ENCODE data around the gene OTUD7B. TPM values are rescaled to one million over a fixed set of nuclear protein-coding genes. Genes with fewer than 3 reads are reported as not detected.

Gene OTUD7B
- total RNA-seq, 2 donors from 2014 or later: 5.9 to 10.5 TPM

DNA sequence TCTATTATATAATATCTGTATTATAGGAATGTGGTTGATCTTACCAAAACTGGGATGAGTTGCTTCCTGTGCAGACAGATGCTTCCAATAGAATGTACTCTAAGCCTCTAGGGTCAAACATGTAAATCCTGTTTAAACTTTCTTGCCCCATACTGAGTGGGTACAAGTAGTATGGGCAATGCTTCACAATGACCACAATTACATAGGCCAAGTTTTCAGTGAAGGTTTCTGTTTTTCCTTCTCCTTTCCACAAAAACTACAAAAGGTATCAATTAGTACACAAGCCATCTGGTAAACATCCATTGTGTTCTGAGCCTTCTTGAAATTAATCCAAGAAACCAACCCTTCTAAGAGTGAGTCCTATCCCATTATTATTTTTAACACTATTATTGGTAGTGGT lies 16.8 kb downstream of the OTUD7B start:
- no peak for DNase-seq
- no peak for ATAC-seq
- Mint-ChIP-seq H3K36me3 (ENCODE audit: low read depth) (no peaks in the 10 kb centered on the region), H3K4me1 (peaks cover 17% of the 10 kb centered on the region), H3K27ac (no peak overlapping the region), H3K4me3 (no peak overlapping the region), H3K27me3 (no peaks in the 10 kb centered on the region)
- no peaks in the 10 kb centered on the region for H3K9me3 ChIP-seq (ENCODE audit: control insufficient read depth, low read length, poor library complexity, severe bottlenecking)

DNA sequence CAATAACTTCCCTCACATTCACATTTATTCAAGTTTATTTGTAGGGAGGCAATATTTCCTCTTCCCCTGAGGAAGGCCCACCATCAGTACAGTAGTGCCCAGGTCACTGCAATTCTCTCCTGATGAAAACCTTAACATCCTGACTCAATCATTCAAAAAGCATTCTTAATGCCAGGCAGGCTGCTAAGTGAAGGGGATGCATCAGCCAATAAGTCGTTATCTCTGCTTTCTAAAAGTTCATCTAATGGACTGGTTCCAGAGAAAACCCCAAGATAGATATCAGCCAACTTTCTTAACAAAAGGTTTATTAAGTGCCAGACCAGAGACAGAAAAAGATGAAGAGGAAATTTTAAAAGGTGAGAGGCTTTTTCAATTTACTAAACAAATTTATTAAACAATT lies 17.3 kb downstream of the OTUD7B start:
- Mint-ChIP-seq H3K27ac (no peak overlapping the region), H3K36me3 (ENCODE audit: low read depth) (no peaks in the 10 kb centered on the region), H3K4me3 (no peak overlapping the region), H3K27me3 (no peaks in the 10 kb centered on the region), H3K4me1 (peaks cover 14% of the 10 kb centered on the region)
- ATAC-seq (no peak), DNase-seq (no peak)
- no peaks in the 10 kb centered on the region for H3K9me3 ChIP-seq (ENCODE audit: control insufficient read depth, low read length, poor library complexity, severe bottlenecking)

GRCh38 chr1:149987297-149987595 lies 23.3 kb downstream of the OTUD7B start:
- Mint-ChIP-seq H3K4me1 (peaks cover 19% of the 10 kb centered on the region), H3K27me3 (no peaks in the 10 kb centered on the region), H3K36me3 (ENCODE audit: low read depth) (peaks cover 16% of the 10 kb centered on the region), H3K27ac (no peak overlapping the region), H3K4me3 (no peak overlapping the region)
- no peaks in the 10 kb centered on the region for H3K9me3 ChIP-seq (ENCODE audit: control insufficient read depth, low read length, poor library complexity, severe bottlenecking)
- ATAC-seq (no peak), DNase-seq (no peak)

DNA sequence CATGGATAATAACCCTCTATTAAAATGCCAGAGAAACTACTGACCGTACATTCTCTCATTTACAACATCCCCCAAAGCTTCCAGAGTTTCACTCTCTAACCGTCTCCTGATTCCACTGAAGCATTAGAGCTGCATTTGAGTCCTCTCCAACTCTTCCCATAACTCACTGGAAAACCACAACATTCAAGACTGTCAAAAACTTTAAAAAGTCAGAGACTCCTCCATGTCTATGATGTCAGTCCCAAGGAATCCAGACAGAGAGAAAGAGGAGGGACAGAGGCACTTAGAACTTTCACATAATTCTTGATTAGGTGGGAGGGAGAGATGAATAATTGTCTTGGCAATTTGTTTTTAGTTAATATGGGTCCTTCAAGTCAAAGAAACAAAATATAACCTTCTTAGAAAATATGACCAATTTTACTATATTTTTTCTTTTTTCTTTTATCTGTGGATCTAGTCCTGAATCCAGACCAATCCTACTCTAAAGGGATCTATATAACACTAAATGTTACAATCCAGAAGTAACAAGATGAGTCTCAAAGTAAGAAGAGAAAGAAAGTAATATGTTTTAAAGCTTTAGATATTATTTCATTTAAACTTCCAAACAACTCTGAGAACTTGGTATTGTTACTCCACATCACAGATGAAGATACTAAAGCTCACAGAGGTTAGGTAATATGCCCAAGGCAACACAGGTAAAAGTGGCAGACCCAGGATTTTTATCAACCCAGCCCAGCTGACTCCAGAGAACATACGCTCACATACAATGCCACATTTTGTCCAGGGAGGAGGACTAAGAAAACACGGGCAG lies 23.8 kb downstream of the OTUD7B start:
- H3K4me3 Mint-ChIP-seq: no peak overlapping the region

GRCh38 chr1:149979972-149980540 lies 30.5 kb downstream of the OTUD7B start:
- Mint-ChIP-seq H3K27ac (peak overlapping the region; percentile 16), H3K4me3 (no peak overlapping the region), H3K4me1 (peaks cover 13% of the 10 kb centered on the region), H3K36me3 (ENCODE audit: low read depth) (peaks cover 14% of the 10 kb centered on the region), H3K27me3 (no peaks in the 10 kb centered on the region)
- ATAC-seq: no peak
- no peak for DNase-seq
- H3K9me3 ChIP-seq (ENCODE audit: control insufficient read depth, low read length, poor library complexity, severe bottlenecking): no peaks in the 10 kb centered on the region

More for the DNA sequence above, 23.8 kb downstream of the OTUD7B start:
- H3K9me3 ChIP-seq (ENCODE audit: control insufficient read depth, low read length, poor library complexity, severe bottlenecking): no peaks in the 10 kb centered on the region
- Mint-ChIP-seq H3K27ac (no peak overlapping the region), H3K4me1 (peaks cover 19% of the 10 kb centered on the region), H3K27me3 (no peaks in the 10 kb centered on the region), H3K36me3 (ENCODE audit: low read depth) (peaks cover 16% of the 10 kb centered on the region)
- ATAC-seq: no peak
- no peak for DNase-seq

DNA sequence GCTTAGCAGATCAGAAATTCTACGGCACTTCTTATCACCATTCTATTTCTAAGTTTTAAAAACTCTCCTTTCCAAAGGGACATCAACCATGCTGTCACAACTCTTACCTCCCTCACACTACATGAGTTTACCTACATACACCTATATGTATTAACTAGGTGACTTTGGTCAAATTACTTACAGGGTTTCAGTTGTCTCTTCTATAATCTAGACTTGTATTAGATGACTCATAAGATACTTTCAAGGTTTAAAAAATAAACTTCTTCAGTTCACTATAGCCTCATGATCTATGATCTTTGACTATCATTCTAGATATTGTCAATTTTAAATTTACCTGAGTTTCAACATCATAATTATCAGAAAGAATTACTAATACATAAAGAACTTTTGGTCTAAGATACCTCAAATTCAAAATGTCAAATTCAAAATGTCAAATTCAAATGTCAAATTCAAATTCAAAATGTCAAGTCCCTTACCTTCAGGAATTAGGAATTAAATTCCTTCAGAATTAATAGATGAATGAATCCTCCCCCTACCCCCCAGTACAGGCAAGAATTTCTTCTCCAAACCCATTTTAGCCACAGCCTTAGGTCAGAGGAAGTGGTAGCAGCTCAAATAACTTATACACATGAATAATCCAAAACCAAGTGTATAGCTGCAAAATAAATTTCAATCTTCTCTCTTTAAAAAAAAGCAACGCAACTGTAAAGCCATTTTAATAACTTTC lies 31.1 kb downstream of the OTUD7B start:
- Mint-ChIP-seq H3K27me3 (no peaks in the 10 kb centered on the region), H3K4me3 (no peak overlapping the region), H3K27ac (no peak overlapping the region), H3K36me3 (ENCODE audit: low read depth) (peaks cover 13% of the 10 kb centered on the region), H3K4me1 (peaks cover 9% of the 10 kb centered on the region)
- no peaks in the 10 kb centered on the region for H3K9me3 ChIP-seq (ENCODE audit: control insufficient read depth, low read length, poor library complexity, severe bottlenecking)
- no peak for ATAC-seq
- DNase-seq: no peak

DNA sequence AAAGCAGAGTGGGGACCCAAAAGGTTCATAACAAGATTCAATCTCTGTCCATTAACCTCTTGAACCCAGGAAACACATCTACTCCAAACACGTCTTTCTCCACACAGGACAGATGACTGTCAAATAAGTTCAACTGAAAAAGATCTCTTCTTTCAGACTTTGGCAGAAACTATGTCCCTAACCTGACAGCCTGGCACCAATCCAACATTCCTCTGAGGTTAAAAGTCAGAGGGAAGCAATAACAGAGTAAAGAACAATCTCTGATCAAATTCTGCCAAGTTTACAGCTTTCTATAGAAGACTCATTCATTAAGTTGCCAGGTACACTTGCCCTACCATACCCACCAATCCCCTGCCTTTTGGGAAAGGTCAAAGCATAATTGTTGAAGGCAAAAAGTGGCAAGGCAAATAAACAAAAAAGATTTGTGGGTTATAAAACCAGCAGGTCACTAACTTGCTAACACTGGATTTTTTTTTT lies 31.9 kb downstream of the OTUD7B start:
- peaks cover 11% of the 10 kb centered on the region for H3K36me3 Mint-ChIP-seq (ENCODE audit: low read depth)
- ATAC-seq: no peak
- no peak overlapping the region for H3K4me3 Mint-ChIP-seq

GRCh38 chr1:149977345-149977744 lies 33.2 kb downstream of the OTUD7B start:
- Mint-ChIP-seq H3K27ac (no peak overlapping the region), H3K4me3 (no peak overlapping the region), H3K4me1 (peaks cover 15% of the 10 kb centered on the region), H3K36me3 (ENCODE audit: low read depth) (peaks cover 16% of the 10 kb centered on the region), H3K27me3 (no peaks in the 10 kb centered on the region)
- no peak for DNase-seq
- H3K9me3 ChIP-seq (ENCODE audit: control insufficient read depth, low read length, poor library complexity, severe bottlenecking): no peaks in the 10 kb centered on the region
- ATAC-seq: no peak

More for the DNA sequence above, 31.9 kb downstream of the OTUD7B start:
- no peak overlapping the region for H3K27ac Mint-ChIP-seq
- no peaks in the 10 kb centered on the region for H3K9me3 ChIP-seq (ENCODE audit: control insufficient read depth, low read length, poor library complexity, severe bottlenecking)
- DNase-seq: no peak
- H3K4me1 Mint-ChIP-seq: peaks cover 11% of the 10 kb centered on the region
- no peaks in the 10 kb centered on the region for H3K27me3 Mint-ChIP-seq

GRCh38 chr1:149972547-149972946 lies 38.0 kb downstream of the OTUD7B start:
- peak overlapping the region; percentile 11 for H3K27ac Mint-ChIP-seq
- no peaks in the 10 kb centered on the region for H3K9me3 ChIP-seq (ENCODE audit: control insufficient read depth, low read length, poor library complexity, severe bottlenecking)
- H3K27me3 Mint-ChIP-seq: no peaks in the 10 kb centered on the region
- DNase-seq: no peak
- H3K4me1 Mint-ChIP-seq: peaks cover 11% of the 10 kb centered on the region
- no peak overlapping the region for H3K4me3 Mint-ChIP-seq
- no peak for ATAC-seq
- H3K36me3 Mint-ChIP-seq (ENCODE audit: low read depth): peaks cover 21% of the 10 kb centered on the region

DNA sequence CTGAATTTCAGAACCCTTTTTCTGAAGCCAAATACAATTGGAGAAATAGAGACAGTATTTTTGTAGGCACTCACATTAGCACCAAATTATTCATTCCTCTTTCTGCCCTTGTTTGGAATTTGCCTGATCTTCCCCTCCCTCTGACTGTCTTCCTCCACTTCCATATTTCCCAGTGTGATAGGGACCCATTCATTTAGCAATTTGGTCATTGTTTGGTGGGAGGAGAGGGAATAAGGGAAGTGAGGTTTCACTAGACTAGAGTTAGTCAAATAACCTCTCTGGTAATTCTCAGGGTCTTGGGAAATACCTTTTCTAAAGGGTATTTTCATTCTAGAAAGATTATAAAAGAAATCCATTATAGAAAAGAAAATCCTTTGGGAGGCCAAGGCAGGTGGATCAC lies 42.9 kb downstream of the OTUD7B start:
- ATAC-seq: no peak
- H3K27me3 Mint-ChIP-seq: no peaks in the 10 kb centered on the region
- no peak for DNase-seq
- no peaks in the 10 kb centered on the region for H3K9me3 ChIP-seq (ENCODE audit: control insufficient read depth, low read length, poor library complexity, severe bottlenecking)
- peak overlapping the region; percentile 45 for H3K27ac Mint-ChIP-seq
- peaks cover 10% of the 10 kb centered on the region for H3K36me3 Mint-ChIP-seq (ENCODE audit: low read depth)
- H3K4me1 Mint-ChIP-seq: peaks cover 9% of the 10 kb centered on the region
- H3K4me3 Mint-ChIP-seq: no peak overlapping the region

DNA sequence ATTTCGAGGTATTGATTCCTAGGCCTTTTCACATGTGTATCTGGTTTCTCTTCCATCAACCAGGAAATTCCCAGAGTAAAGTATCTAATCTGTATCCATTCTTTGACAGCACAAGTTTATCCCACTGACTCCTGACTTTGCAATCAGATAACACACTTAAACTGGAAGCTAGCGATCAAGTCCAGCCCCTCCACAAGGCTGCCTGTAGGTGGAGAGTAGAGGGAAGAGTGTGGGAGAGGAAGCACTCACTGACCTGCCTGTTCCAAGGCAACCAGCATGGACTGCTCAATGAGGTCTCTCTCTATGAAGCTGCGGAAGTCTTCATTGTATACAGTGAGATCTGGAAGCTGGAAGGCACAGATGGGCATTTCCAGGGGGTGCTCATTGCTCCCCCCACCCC lies 43.5 kb downstream of the OTUD7B start:
- peaks cover 9% of the 10 kb centered on the region for H3K4me1 Mint-ChIP-seq
- peaks cover 7% of the 10 kb centered on the region for H3K36me3 Mint-ChIP-seq (ENCODE audit: low read depth)
- H3K9me3 ChIP-seq (ENCODE audit: control insufficient read depth, low read length, poor library complexity, severe bottlenecking): no peaks in the 10 kb centered on the region
- no peaks in the 10 kb centered on the region for H3K27me3 Mint-ChIP-seq
- ATAC-seq: no peak
- DNase-seq: no peak
- H3K4me3 Mint-ChIP-seq: no peak overlapping the region
- peak overlapping the region; percentile 45 for H3K27ac Mint-ChIP-seq

DNA sequence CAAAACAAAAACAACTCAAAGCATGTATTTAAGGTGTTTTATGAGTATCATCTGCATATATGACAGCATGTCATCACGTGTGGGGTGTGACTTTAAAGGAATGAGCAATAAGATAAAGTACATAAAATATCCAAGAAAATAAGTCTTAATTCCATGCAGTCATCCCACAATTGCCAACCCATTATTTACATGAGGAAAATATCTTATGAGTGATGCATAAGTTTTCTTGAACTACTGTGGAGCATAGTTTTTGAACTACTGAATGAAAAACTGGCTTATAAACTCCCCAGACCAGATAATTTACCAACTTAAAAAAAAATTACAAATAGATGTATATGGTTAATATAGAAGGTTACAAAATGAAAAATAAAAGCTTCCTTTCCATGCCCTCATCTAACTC lies 44.1 kb downstream of the OTUD7B start:
- Mint-ChIP-seq H3K4me1 (peaks cover 10% of the 10 kb centered on the region), H3K27me3 (no peaks in the 10 kb centered on the region), H3K36me3 (ENCODE audit: low read depth) (peaks cover 7% of the 10 kb centered on the region), H3K4me3 (no peak overlapping the region), H3K27ac (peak overlapping the region; percentile 45)
- ATAC-seq: no peak
- H3K9me3 ChIP-seq (ENCODE audit: control insufficient read depth, low read length, poor library complexity, severe bottlenecking): no peaks in the 10 kb centered on the region
- DNase-seq: no peak

DNA sequence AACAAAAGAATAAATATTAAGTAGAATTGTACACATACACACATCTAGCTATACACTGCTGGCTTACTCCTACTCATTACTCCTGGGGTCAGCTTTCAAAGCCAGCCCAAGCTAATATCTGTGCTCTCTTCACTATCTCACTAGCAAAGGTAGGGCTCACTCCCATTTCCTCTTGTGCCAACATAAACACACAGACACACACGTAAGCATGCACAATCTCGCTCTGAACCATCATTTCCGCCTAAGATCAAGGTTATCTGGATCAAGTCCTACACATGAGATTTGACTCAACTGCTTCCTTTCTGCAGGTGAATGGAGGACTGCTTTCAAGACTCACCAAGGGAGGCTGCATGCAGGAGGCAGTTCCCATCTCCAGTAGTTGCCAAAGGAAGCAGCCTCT lies 45.1 kb downstream of the OTUD7B start:
- peaks cover 10% of the 10 kb centered on the region for H3K4me1 Mint-ChIP-seq
- H3K4me3 Mint-ChIP-seq: no peak overlapping the region
- DNase-seq: no peak
- H3K27me3 Mint-ChIP-seq: no peaks in the 10 kb centered on the region
- peak overlapping the region; percentile 79 for H3K27ac Mint-ChIP-seq
- peaks cover 7% of the 10 kb centered on the region for H3K36me3 Mint-ChIP-seq (ENCODE audit: low read depth)
- no peaks in the 10 kb centered on the region for H3K9me3 ChIP-seq (ENCODE audit: control insufficient read depth, low read length, poor library complexity, severe bottlenecking)
- peak; percentile 47 for ATAC-seq
